Measurements from ENCODE around the gene LIPF.

GRCh38 chr10:88670497-88670896 lies 6.3 kb downstream of the LIPF start:
- TF ChIP-seq TAF15 (IDR thresholded peaks at IDR 0.05; ENCODE audit: low read depth, low read length, poor library complexity, severe bottlenecking), result no peak
- no peak for TF ChIP-seq NR2C2 (CRISPR knock-in tag; IDR thresholded peaks at IDR 0.05; ENCODE audit: borderline replicate concordance)
- no peak for TF ChIP-seq HDAC2 (CRISPR knock-in tag; IDR thresholded peaks at IDR 0.05)
- no peak for TF ChIP-seq E2F1 (CRISPR knock-in tag; IDR thresholded peaks at IDR 0.05)
- no peak for TF ChIP-seq ATF5 (CRISPR knock-in tag; IDR thresholded peaks at IDR 0.05; ENCODE audit: low read depth)
- TF ChIP-seq TCF12 (IDR thresholded peaks at IDR 0.05), result no peak
- no peak for TF ChIP-seq TCF12 (CRISPR knock-in tag; IDR thresholded peaks at IDR 0.05)
- TF ChIP-seq ZNF749 (CRISPR knock-in tag; IDR thresholded peaks at IDR 0.05; ENCODE audit: borderline replicate concordance), result no peak

Measured in HepG2 (cell line).